Measurements from ENCODE around the gene PLXNA4.

GRCh38 chr7:132490474-132490873 is 85.8 kb downstream of the PLXNA4 start:
- TF ChIP-seq CTCF (IDR thresholded peaks at IDR 0.05; ENCODE audit: poor library complexity) (no peak), EZH2phosphoT487 (IDR thresholded peaks at IDR 0.05; ENCODE audit: low read depth, severe bottlenecking, unreplicated experiment) (no peak), EZH2 (IDR thresholded peaks at IDR 0.05; ENCODE audit: borderline replicate concordance) (no peak)

All from hepatocyte (in vitro differentiated cells).